Skin epidermis (tissue), 12 donors: ENCODE data around the gene NEK5.
A peak's percentile ranks its signal among the peaks of the same experiment; 100 is the strongest.

Source experiments
- H3K27ac ChIP-seq, 21 experiments: fragments of 200-600 bp; sonication (generic) in 11 of 21; one replicate each; pipeline ENCODE4 v1.5.0; 2020; ENCODE audit warnings: mild to moderate bottlenecking in 3 of 21, inconsistent platforms in 2 of 21, moderate library complexity in 2 of 21
- H3K4me3 ChIP-seq, 7 experiments: fragments of 200-600 bp; sonication (generic) in 2 of 7; one replicate each; pipeline ENCODE4 v1.5.0; 2020; ENCODE audit warnings: inconsistent platforms in 2 of 7, mild to moderate bottlenecking in 2 of 7, moderate library complexity in 1 of 7

The NEK5 gene

DNA sequence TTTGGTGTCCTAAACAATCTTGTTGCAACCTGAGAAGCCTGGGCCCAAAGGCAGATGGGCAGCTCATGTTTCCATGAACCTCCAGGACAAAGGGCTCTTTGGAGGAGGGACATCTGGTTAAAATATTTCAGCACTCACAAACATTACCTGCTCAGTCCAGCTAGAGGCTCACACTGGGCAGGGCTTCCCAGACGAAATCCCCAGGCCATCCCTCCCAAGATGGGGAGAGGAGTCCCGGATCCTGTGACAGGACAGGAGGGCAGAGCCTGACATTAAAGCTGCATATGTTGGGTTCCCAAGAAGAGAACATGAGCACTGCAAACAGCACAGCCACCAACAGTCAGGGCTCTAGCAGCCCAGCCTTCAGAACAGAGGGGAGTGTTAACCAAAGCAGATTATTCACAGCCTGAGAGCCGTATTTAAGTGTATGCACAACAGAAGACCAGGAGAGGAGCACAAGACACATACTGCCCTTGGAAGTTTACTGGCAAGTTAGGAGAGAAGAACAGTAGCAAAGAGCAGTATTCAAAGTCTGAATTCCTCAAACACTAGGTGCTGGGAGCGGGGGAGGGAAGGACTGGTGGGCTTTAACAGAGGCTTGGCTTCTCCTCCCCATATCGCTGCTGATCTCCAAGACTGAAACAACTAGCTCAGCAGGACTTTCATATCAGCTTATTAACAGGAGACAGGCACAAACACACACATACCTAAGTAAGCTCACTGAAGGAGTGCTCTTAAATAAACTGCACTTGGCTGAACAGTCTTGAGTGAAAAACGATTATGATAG lies 130.0 kb downstream of the NEK5 start:
- H3K4me3 ChIP-seq = no peak overlapping the region
- no peak overlapping the region for H3K27ac ChIP-seq

DNA sequence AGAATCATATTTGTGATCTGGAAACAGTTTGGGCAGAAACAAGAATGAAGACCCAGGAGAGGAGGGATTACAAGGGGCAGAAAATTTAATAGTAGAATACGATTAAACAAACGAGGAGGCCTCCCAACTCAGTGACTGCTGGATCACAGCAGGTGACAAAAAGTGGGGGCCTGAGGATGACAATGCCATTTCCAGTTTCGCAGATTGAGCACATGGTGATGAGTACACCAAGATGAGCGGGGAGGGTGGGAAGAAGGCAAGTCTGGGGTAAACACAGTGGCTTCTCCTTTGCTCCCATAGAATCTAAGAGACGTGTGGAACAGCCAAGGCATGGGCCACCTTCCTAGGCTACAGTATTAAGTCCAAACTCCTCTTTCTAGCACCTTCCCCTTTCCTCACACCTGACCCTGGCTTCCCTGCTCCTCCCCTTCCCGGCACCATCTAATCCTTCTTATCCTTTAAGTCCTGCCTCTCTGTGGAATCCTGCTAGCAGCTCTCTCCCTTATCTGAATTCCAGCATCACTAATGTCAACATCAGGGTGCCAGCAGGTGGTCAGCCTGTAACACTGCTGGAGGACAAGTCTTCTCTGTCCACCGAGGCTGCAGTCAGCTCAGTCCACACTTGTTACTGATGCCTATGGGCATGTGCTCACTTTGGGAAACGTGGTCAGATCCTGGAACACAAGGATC lies 131.1 kb downstream of the NEK5 start:
- H3K27ac ChIP-seq = no peak overlapping the region
- H3K4me3 ChIP-seq = no peak overlapping the region

DNA sequence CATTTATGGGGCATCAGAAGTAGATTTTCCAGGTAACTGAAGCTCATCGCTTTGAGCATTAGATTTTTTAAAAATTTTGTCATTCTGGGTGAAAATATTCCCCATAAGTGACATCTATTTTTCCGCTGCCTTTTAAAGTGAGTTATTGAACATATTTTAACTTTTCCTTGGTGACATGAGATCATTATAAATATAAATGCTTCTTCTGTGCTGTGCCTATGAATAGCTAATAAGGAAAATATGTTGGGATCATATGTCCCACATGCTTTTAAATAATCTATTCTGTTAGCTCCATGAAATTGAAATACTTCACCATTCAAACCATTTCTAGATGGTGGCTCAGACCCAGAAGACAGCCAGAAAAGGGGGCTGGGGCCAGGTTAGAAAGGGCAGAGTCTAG lies 131.7 kb downstream of the NEK5 start:
- no peak overlapping the region for H3K27ac ChIP-seq
- no peak overlapping the region for H3K4me3 ChIP-seq

DNA sequence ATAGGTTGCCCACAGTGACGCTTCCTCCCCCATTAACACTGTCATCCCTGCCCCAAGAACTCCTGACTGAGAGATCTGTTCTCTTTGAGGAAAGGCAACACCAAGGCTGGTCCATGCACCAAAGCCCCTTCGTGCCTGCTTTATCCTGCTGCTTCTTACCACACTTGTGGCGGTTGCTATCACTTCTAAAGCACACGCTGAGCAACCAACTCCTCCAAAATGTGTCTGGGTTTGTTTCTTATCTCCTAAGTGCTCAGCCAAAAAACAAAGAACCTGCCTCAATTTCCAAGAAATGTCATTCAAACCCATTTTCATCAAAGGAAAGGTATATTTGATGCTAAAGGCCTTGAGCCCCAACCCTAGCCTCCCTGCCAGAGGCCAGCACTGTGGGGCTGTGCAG lies 132.2 kb downstream of the NEK5 start:
- no peak overlapping the region for H3K4me3 ChIP-seq
- H3K27ac ChIP-seq = no peak overlapping the region

DNA sequence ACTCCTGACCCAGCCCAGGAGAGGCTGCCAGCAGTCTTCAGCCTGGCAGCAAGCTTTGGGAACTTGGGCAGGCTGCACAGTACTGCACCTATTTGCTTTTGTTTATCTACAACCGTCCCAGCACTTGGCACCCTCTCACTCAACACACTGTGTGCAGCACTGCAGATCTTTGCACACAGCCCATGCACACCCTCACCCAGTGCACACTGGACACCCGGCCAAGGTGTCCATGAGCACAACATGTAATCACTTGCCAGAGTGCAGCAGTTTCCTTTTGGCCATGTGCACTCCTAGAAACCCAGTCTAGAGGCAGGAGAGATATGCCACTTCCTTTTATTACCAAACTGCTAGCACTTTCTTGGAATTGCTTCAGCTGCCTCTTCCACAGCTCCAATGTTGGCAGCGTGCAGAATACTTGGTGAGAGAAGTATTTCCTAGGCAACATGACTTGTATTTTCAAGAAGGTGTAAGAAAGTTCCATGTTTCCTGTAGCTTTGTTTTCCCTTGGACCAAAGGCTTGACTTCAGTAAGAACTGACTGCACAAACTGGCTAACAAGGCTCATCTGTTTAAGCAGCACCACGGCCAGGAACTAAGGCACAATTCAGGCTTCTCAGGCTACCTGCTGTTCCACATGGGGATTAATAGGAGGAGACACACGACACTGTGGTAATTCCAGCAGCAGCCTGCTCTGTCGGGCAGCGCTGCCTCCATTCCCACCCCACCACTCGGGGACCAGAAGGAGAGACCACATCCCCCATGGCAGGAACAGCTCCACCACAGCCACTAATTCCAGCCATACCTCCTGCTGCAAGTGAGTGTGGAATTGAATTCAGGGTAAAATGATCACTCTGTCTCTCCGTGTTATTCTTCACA lies 133.0 kb downstream of the NEK5 start:
- Histone ChIP-seq H3K4me3 (no peak overlapping the region), H3K27ac (peak overlapping the region in 1 of 21 experiments; percentile 8)

DNA sequence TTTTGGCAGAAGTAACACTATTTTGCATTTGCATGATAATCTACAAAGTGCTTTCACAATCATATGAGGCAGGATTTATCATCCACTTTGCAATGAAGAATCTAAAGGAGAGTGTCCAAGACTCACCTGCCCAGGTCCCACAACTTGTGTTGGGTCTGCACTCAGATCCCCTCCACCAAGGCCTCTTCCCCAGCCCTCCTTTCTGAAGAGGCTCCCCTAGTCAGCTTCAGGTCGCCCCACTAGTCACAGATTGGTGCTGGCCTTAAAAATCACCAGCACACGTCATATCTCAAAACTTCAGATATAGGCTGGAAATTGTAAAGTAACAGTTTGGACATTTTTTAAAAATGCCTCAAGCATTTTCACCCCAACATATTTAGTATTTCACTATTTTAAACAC lies 135.2 kb downstream of the NEK5 start:
- no peak overlapping the region for H3K27ac ChIP-seq

DNA sequence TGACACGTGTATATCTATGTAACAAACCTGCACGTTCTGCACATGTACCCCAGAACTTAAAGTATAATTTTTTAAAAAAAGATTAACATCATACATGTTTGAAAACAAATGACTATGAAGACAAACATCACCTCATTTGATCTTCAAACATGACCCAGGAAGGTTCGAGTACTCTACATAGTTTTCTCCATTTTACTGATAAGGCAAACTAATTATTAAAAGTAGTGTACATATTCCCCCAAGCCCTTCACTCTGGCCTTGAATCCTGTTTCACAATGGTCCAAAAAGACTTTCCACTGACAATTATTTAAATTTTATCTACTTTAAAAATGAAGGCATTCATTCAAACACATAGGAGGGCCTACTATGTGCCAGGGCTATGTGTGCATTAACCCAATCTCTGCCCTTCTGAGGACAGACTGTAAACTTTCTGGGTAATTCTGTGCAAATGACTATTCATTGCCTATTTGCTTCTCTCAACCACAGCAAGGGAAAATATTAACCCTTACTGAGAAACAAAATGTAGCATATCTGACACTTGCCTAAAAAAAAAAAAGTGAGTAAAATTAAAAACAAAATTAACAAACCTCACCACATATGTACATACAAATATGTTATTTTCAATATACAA lies 139.8 kb downstream of the NEK5 start:
- H3K27ac ChIP-seq = no peak overlapping the region
- no peak overlapping the region for H3K4me3 ChIP-seq

More for the DNA sequence above, 135.2 kb downstream of the NEK5 start:
- no peak overlapping the region for H3K4me3 ChIP-seq
